ENCODE measurements around the gene SLC35F3.
"Not testable (repeated sequence)": the region's sequence is repeated elsewhere in the genome, so short reads cannot be mapped to it uniquely, and the experiment has no call there.

SLC35F3 gene

DNA sequence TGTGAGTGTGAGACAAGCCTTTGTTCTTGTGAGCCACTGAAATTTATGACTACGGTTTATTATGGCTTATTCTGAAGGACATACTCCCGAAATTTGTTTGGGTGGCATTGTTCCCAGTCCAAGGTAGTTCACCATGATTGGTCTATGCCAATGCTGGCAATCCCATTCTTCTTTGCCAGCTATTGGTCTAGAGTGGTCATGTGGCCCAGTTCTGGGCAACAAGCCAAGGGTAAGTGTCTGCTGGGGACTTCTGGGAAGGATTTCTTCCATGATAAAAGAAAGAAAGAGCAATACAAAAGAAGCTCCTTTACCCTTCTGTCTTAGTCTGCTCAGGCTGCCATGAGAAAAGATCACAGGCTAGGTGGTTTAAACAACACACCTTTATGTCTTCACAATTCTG is 201.6 kb downstream of the SLC35F3 start:
- DNase-seq (ENCODE audit: low read depth): no peak

DNA sequence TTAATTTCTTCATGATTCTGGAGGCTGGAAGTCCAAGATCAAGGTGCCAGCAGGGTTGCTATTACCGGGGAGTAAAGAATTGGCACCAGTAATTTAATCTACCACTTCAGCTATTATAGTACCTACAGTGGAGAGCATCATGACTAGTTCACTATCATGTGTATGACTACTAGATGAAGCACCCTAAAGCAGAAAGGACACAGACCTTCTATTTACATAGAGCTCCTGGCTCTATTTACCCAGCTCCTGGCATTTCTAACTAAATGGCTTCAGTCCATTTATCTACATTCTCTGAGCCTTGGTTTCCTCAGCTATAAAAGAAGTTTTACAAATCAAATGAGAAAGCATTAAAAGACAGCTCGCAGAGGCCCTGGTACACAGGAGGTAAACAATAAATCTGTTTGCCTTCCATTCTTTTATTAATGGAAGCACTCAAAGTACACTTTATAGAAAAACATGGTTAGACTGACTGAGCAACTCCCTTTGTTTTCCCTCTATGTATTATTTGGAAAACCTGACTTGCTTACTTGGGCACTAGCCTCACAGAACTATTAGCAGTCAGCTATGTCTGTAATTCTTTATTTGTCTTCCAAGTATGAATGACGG is 203.0 kb downstream of the SLC35F3 start:
- DNase-seq (ENCODE audit: low read depth): no peak

DNA sequence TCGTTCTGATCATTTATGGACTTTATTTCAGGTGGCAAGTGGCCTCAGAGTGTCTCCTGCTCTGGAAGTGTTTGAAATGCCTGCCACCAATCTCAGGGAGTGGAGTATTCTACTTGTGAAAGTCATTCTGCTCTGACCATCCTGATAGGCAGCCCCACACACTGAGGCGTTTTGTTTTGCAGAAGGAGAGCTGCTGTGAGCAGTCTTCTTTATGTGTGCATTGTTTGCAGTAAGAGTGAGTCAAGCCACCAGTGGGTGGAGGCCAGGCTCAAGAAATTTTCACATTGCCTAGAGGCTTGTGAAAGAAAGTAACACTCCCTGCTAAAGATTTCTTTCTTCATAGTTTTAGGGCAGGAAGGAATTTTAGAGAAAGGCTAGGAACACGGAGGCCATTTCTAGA is 204.4 kb downstream of the SLC35F3 start:
- DNase-seq (ENCODE audit: low read depth): no peak

GRCh38 chr1:234109840-234110239 is 205.4 kb downstream of the SLC35F3 start:
- no peak for DNase-seq (ENCODE audit: low read depth)

- no peak for DNase-seq (ENCODE audit: low read depth)
These were observed 207.1 kb downstream of the SLC35F3 start for GRCh38 chr1:234111458-234112142.

GRCh38 chr1:234114648-234115307 is 210.3 kb downstream of the SLC35F3 start:
- no peak for DNase-seq (ENCODE audit: low read depth)

DNA sequence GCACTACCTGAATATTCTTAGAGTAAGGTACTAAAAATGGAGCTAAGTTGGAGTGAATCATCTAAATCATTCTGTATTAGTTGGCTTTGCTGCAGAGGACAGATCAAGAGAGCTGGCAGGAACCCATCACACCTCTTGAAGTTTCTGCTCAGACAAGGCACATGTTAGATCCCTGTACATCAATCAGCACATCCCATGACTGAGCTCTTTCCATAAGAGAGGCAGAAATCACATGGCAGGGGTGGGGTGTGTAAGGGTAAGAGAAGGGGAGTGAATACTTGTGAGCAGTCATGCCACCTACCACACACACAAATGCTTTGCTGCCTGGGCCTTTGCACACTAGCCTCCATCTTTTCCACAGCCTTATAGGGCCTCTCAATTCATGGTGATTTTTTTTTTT is 214.4 kb downstream of the SLC35F3 start:
- DNase-seq (ENCODE audit: low read depth): no peak

- no peak for DNase-seq (ENCODE audit: low read depth)
These were observed 215.0 kb downstream of the SLC35F3 start for GRCh38 chr1:234119431-234119830.

DNA sequence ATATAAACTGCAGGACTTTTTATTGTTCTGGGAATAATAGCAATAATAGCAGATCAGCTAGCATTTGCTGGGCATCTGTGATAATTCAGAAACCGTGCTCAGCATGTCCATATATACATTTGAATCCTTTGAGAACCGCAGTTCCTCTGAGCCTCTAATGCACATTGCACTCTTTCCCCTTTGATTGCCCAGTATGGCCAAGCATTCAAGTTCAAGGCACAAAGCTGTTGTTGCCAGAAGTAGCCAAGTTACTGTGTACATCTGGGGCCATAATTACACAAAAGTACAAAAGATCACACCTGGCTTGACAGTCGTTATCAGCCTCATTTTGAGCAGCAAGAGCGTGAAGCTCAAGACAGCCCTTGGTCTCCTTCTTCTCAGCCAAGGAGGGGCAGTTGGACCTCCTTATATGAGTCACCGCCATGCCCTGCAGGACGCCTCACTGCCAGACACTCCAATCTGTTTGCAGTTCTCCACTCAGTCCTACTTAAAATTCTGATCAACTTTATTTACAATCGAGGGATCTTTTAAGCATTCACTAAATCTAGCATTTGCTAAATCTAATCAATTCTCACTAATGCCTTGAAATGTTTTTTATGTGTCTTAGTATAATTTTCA is 216.0 kb downstream of the SLC35F3 start:
- no peak for DNase-seq (ENCODE audit: low read depth)

DNA sequence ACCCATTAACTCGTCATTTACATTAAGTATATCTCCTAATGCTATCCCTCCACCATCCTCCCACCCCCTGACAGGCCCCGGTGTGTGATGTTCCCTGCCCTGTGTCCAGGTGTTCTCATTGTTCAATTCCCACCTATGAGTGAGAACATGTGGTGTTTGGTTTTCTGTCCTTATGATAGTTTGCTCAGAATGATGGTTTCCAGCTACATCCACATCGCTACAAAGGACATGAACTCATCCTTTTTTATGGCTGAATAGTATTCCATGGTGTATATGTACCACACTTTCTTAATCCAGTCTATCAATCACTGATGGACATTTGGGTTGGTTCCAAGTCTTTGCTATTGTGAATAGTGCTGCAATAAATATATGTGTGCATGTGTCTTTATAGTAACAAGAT is 217.2 kb downstream of the SLC35F3 start:
- not testable (repeated sequence) for DNase-seq (ENCODE audit: low read depth)

- not testable (repeated sequence) for DNase-seq (ENCODE audit: low read depth)
These were observed 218.1 kb downstream of the SLC35F3 start for GRCh38 chr1:234122571-234122970.

- no peak for DNase-seq (ENCODE audit: low read depth)
These were observed 219.4 kb downstream of the SLC35F3 start for GRCh38 chr1:234123867-234124266.

DNA sequence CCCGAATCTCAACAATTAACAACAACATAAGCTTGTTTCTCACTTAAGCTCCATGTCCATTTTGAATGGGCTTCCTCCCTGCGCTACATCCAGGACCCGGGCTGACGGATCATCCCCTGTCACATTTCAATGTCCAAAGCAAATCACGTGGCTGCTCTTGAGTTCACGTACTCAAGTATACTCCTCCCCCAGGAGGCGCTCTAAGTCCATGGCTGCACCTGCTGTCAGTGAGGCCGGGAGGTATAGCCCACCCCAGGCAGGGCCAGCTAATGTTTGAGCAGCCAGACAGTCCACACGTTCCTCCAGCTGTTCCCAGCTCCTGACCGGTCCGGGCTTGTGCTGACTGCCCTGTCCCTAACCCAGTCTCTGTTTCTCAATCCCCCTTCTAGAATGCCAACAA is 220.8 kb downstream of the SLC35F3 start:
- DNase-seq (ENCODE audit: low read depth): no peak

GRCh38 chr1:234125714-234126113 is 221.2 kb downstream of the SLC35F3 start:
- no peak for DNase-seq (ENCODE audit: low read depth)

DNA sequence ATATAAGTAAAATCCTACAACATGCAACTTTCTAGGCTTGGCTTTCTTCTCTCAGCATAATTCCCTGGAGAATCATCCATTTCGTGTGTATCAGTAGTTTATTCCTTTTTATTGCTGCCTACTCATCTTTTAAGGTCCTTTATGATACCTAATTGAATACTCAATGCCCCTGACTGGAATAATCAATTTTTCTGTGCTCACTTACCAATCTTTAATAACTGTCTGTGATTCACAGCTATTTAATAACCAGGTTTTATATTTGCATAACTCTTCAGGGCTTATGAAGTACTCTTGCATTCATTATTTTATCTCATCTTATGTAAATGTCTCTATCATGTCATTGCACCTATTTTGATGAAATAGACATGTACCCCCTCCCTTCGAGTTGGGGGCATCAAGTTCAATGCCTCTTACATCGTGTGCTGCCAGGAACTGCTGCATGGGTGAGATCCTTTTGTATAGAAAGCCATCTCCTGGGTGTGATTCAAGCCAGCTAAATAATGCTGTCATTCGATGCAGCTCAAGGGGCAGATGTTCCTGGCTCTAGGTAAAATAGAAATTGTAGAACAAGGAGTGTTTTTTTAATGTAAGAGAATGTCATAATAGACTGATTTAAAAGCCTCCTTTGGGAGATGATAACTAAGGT is 222.7 kb downstream of the SLC35F3 start:
- no peak for DNase-seq (ENCODE audit: low read depth)

DNA sequence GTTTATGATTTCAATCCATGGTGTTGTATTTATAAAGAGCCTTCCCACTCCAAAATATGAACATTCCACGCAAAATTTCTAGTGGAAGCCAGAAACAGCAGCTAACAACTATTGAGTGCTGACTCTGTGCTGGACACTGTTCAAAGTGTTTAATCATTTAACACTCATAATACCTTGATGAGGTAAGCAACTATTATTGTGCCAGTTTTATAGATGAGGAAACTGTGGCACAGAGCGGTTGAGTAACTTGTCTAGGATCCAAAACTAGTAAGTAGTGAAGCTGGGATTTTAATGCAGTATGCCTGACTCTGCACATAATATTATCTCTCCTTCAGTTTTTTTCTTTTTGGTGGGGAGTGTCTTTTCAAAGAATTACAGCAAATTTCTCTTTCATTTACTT is 228.3 kb downstream of the SLC35F3 start:
- DNase-seq (ENCODE audit: low read depth): no peak

GRCh38 chr1:234134878-234135277 is 230.4 kb downstream of the SLC35F3 start:
- no peak for DNase-seq (ENCODE audit: low read depth)

GRCh38 chr1:234135501-234135900 is 231.0 kb downstream of the SLC35F3 start:
- DNase-seq (ENCODE audit: low read depth): no peak

DNA sequence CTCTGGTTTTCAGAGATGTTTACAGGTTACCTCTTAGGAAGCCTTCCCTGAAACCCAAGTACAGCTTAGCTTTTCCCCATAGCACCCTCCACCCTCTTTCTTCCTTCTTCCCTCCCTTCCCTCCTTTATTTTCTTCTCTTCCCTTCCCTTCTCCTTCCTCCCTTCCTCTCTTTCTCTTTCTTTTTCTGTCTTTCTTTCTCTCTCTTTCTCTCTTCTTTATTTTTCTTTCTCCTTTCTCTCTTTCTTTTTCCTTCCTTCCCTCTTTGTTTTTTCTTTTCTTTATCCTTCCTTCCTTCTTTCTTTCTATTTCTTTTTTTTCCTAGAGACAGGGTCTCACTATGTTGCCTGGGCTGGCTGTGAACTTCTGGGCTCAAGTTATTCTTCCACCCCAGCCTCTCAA is 231.6 kb downstream of the SLC35F3 start:
- no peak for DNase-seq (ENCODE audit: low read depth)

- no peak for DNase-seq (ENCODE audit: low read depth)
These were observed 235.5 kb downstream of the SLC35F3 start for GRCh38 chr1:234139966-234140365.

GRCh38 chr1:234140388-234140787 is 235.9 kb downstream of the SLC35F3 start:
- DNase-seq (ENCODE audit: low read depth): no peak

GRCh38 chr1:234141006-234141405 is 236.5 kb downstream of the SLC35F3 start:
- DNase-seq (ENCODE audit: low read depth): no peak

DNA sequence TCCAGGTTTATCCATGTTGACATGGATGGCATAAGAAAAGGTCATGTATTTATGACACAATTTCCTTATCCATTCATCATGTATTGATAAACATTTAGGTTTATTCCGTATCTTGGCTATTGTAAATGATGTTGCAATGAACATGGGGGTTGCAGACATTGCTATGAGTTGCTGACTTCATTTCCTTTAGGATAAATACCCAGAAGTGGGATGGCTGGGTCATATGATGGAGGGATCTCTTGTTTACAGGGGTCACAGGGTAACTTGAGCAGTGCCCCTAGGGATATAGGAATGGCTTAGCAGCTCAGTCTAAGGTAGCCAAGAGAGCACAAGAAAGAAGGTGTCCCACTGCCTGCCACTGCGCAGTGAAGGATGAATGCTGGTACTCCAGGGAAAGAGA is 239.2 kb downstream of the SLC35F3 start:
- DNase-seq (ENCODE audit: low read depth): no peak
